Osteoblast (primary cell): Measurements from ENCODE around the gene NRIP1. TPM values are rescaled to one million over a fixed set of nuclear protein-coding genes. Genes with fewer than 3 reads are reported as not detected.

Source experiments
- DNase-seq: peaks from one replicate; pipeline ENCODE4 v3.0.0; 2011; ENCODE audit warnings: low spot score, mixed read lengths; ENCODE audit not compliant: insufficient read length; ENCODE audit errors: missing footprints
- H2AFZ ChIP-seq: 2 replicates; pipeline ENCODE4 v1.6.0; 2011; ENCODE audit warnings: mild to moderate bottlenecking, low read length
- H3K27ac ChIP-seq: 2 replicates; pipeline ENCODE4 v1.5.1; 2011; ENCODE audit warnings: mild to moderate bottlenecking, low read depth, low read length, moderate library complexity
- H3K27me3 ChIP-seq: 2 replicates; pipeline ENCODE4 v1.6.0; 2012; ENCODE audit warnings: mild to moderate bottlenecking, control low read depth, inconsistent platforms, low read length, moderate library complexity; ENCODE audit not compliant: insufficient read depth
- H3K36me3 ChIP-seq: 2 replicates; pipeline ENCODE4 v1.5.1; 2011; ENCODE audit warnings: mild to moderate bottlenecking, low read length, control low read depth, moderate library complexity; ENCODE audit not compliant: insufficient read depth
- H3K4me1 ChIP-seq: 2 replicates; pipeline ENCODE4 v1.5.1; 2011; ENCODE audit warnings: mild to moderate bottlenecking, low read length, control low read depth, moderate library complexity; ENCODE audit not compliant: insufficient read depth
- H3K4me2 ChIP-seq: 2 replicates; pipeline ENCODE4 v1.6.0; 2011; ENCODE audit warnings: mild to moderate bottlenecking, low read length; ENCODE audit not compliant: insufficient read depth
- H3K4me3 ChIP-seq: fragments of 200-600 bp; sonication (generic); 3 replicates; pipeline ENCODE4 v1.5.1; 2012; ENCODE audit warnings: mild to moderate bottlenecking, low read length, inconsistent platforms; ENCODE audit not compliant: insufficient read depth
- H3K79me2 ChIP-seq: 2 replicates; pipeline ENCODE4 v1.6.0; 2012; ENCODE audit warnings: mild to moderate bottlenecking, low read length, control low read depth, inconsistent platforms; ENCODE audit not compliant: insufficient read depth
- H3K9me3 ChIP-seq: 2 replicates; pipeline ENCODE4 v1.5.1; 2011; ENCODE audit warnings: low read depth, low read length, control low read depth
- H4K20me1 ChIP-seq: 2 replicates; pipeline ENCODE4 v1.6.0; 2012; ENCODE audit warnings: mild to moderate bottlenecking, low read length, control low read depth; ENCODE audit not compliant: insufficient read depth
- CTCF ChIP-seq: IDR thresholded peaks from 2 replicates; pipeline ENCODE4 v1.5.1; 2011; ENCODE audit warnings: mild to moderate bottlenecking, low read depth, low read length, moderate library complexity; ENCODE audit errors: extremely low read depth
- total RNA-seq: library from RNA; depleted of rRNA; stranded (reverse); fragments of >200 nt; gene quantifications from 2 replicates; pipeline ENCODE4 v1.2.3, GENCODE V29; 2012

NRIP1 gene
- total RNA-seq, 1 donor, result 32.6 TPM

- Histone ChIP-seq H3K4me3 (no peak overlapping the region), H3K4me1 (peaks cover 51% of the 10 kb centered on the region), H3K4me2 (peak overlapping the region; percentile 47), H3K79me2 (peaks cover 100% of the 10 kb centered on the region), H3K9me3 (no peaks in the 10 kb centered on the region), H3K27ac (peak overlapping the region; percentile 20), H4K20me1 (peaks cover 65% of the 10 kb centered on the region), H3K36me3 (no peaks in the 10 kb centered on the region), H2AFZ (no peak overlapping the region), H3K27me3 (no peaks in the 10 kb centered on the region)
- DNase-seq, result no peak
- TF ChIP-seq CTCF, result no peak
Measured at GRCh38 chr21:15054606-15055239, 10.1 kb downstream of the NRIP1 start.

GRCh38 chr21:15054089-15054488 lies 10.7 kb downstream of the NRIP1 start:
- Histone ChIP-seq H4K20me1 (peaks cover 60% of the 10 kb centered on the region), H3K4me2 (no peak overlapping the region), H3K79me2 (peaks cover 100% of the 10 kb centered on the region), H3K4me3 (no peak overlapping the region), H3K27me3 (no peaks in the 10 kb centered on the region), H2AFZ (no peak overlapping the region), H3K9me3 (no peaks in the 10 kb centered on the region), H3K27ac (no peak overlapping the region), H3K36me3 (no peaks in the 10 kb centered on the region), H3K4me1 (peaks cover 47% of the 10 kb centered on the region)
- no peak for TF ChIP-seq CTCF
- DNase-seq, result no peak

GRCh38 chr21:15053500-15053899 lies 11.3 kb downstream of the NRIP1 start:
- Histone ChIP-seq H3K36me3 (no peaks in the 10 kb centered on the region), H2AFZ (no peak overlapping the region), H3K27me3 (no peaks in the 10 kb centered on the region), H3K4me1 (peaks cover 43% of the 10 kb centered on the region), H3K4me3 (no peak overlapping the region), H3K9me3 (no peaks in the 10 kb centered on the region), H3K79me2 (peaks cover 100% of the 10 kb centered on the region), H3K4me2 (no peak overlapping the region), H3K27ac (no peak overlapping the region), H4K20me1 (peaks cover 60% of the 10 kb centered on the region)
- DNase-seq, result no peak
- no peak for TF ChIP-seq CTCF

- Histone ChIP-seq H3K79me2 (peaks cover 100% of the 10 kb centered on the region), H4K20me1 (peaks cover 64% of the 10 kb centered on the region), H3K4me1 (peaks cover 33% of the 10 kb centered on the region), H3K9me3 (no peaks in the 10 kb centered on the region), H3K27me3 (no peaks in the 10 kb centered on the region), H2AFZ (no peak overlapping the region), H3K4me2 (peak overlapping the region; percentile 47), H3K4me3 (no peak overlapping the region), H3K27ac (peak overlapping the region; percentile 6), H3K36me3 (no peaks in the 10 kb centered on the region)
- no peak for TF ChIP-seq CTCF
- no peak for DNase-seq
Measured at GRCh38 chr21:15052459-15052763, 12.4 kb downstream of the NRIP1 start.
